Endothelial cell of umbilical vein (primary cell): ENCODE data around the gene RAB3C. TPM values are rescaled to one million over a fixed set of nuclear protein-coding genes. Genes with fewer than 3 reads are reported as not detected.

Source experiments
- BruUV-seq: library from RNA; stranded (reverse); fragments of 400-500 nt; replicated peaks from 2 replicates; lab custom pipeline; 2021; lab: Mats Ljungman, UMichigan
- CTCF ChIA-PET: fragments of 300-600, 350-600 bp; sonication (Branson Sonifier 250); formaldehyde crosslinking; loops from one replicate; lab custom pipeline; 2021; ENCODE audit warnings: antibody characterized with exemption, inconsistent platforms; lab: Charles Lee
- POLR2A ChIA-PET: fragments of 300-600, 350-600 bp; sonication (Branson Sonifier 250); formaldehyde crosslinking; loops from one replicate; lab custom pipeline; 2021; ENCODE audit warnings: antibody characterized with exemption, inconsistent platforms; lab: Charles Lee
- DNase-seq: peaks from one replicate; pipeline ENCODE4 v3.0.0-alpha.2; 2011; ENCODE audit warnings: low read depth, low spot score
- FAIRE-seq: peaks from 2 replicates; lab custom pipeline; 2011; peaks lifted over from hg19 to GRCh38; lab: Jason Lieb, UNC
- H2AFZ ChIP-seq: 2 replicates; pipeline ENCODE4 v1.6.0; 2012; ENCODE audit warnings: low read depth, low read length, control low read depth, inconsistent platforms
- H3K27ac ChIP-seq: 2 replicates; pipeline ENCODE4 v1.5.1; 2011; ENCODE audit warnings: low read depth, mild to moderate bottlenecking, control low read depth, low read length, moderate library complexity; ENCODE audit not compliant: insufficient read depth
- H3K27me3 ChIP-seq, 2 experiments: 2 replicates each; pipeline versions ENCODE4 v1.6.0 to v1.6.1; 2011; ENCODE audit warnings: low read length in 2 of 2, mixed read lengths in 1 of 2; ENCODE audit not compliant: control insufficient read depth in 2 of 2, insufficient read depth in 2 of 2
- H3K36me3 ChIP-seq, 2 experiments: 2 replicates in 1 of 2; 3 replicates in 1 of 2; pipeline ENCODE4 v1.5.1; 2011; ENCODE audit warnings: low read length in 2 of 2, mild to moderate bottlenecking in 1 of 2, moderate library complexity in 1 of 2; ENCODE audit not compliant: control insufficient read depth in 2 of 2, insufficient read depth in 2 of 2; ENCODE audit errors: extremely low read depth in 1 of 2
- H3K4me1 ChIP-seq: 3 replicates; pipeline ENCODE4 v1.5.1; 2011; ENCODE audit warnings: mild to moderate bottlenecking, low read length; ENCODE audit not compliant: control insufficient read depth, insufficient read depth; ENCODE audit errors: extremely low read depth
- H3K4me2 ChIP-seq: 2 replicates; pipeline ENCODE4 v1.6.1; 2011; ENCODE audit warnings: low read length, control low read depth, mixed read lengths; ENCODE audit not compliant: insufficient read depth
- H3K4me3 ChIP-seq, 3 experiments: fragments of 200-600 bp in 1 of 3; sonication (generic), shearing (Covaris generic) in 1 of 3; replicated peaks in 1 of 3; 2 replicates each; pipeline ENCODE4 v1.5.1; 2011 to 2016; ENCODE audit warnings: control low read depth in 3 of 3, low read length in 3 of 3, mild to moderate bottlenecking in 2 of 3, inconsistent platforms in 1 of 3, low read depth in 1 of 3, moderate library complexity in 1 of 3; ENCODE audit not compliant: insufficient read depth in 1 of 3
- H3K79me2 ChIP-seq: 2 replicates; pipeline ENCODE4 v1.6.0; 2012; ENCODE audit warnings: low read length, inconsistent platforms; ENCODE audit not compliant: control insufficient read depth, insufficient read depth
- H3K9ac ChIP-seq: replicated peaks from 2 replicates; pipeline ENCODE3; 2011; ENCODE audit warnings: low read length, control low read depth; ENCODE audit not compliant: insufficient read depth; ENCODE audit errors: extremely low read depth
- H3K9me1 ChIP-seq: replicated peaks from 3 replicates; pipeline ENCODE4 v1.6.0; 2011; ENCODE audit warnings: mild to moderate bottlenecking, low read length; ENCODE audit not compliant: control insufficient read depth, insufficient read depth; ENCODE audit errors: extremely low read depth
- H3K9me3 ChIP-seq: replicated peaks from 2 replicates; pipeline ENCODE4 v1.5.1; 2012; ENCODE audit warnings: low read length, inconsistent platforms; ENCODE audit not compliant: control insufficient read depth, insufficient read depth
- H4K20me1 ChIP-seq: replicated peaks from 2 replicates; pipeline ENCODE3; 2011; ENCODE audit warnings: mild to moderate bottlenecking, low read length; ENCODE audit not compliant: control insufficient read depth, insufficient read depth; ENCODE audit errors: extremely low read depth
- EZH2 ChIP-seq: IDR thresholded peaks from 2 replicates; pipeline ENCODE4 v1.6.1; 2012; ENCODE audit warnings: borderline replicate concordance, low read depth, mild to moderate bottlenecking, moderate library complexity, low read length, inconsistent platforms; ENCODE audit not compliant: severe bottlenecking
- FOS ChIP-seq: IDR thresholded peaks from 2 replicates; pipeline ENCODE4 v1.6.1; 2011; ENCODE audit warnings: mild to moderate bottlenecking, low read length, moderate library complexity, borderline replicate concordance; ENCODE audit not compliant: insufficient read depth
- GATA2 ChIP-seq: IDR thresholded peaks from 2 replicates; pipeline ENCODE4 v1.7.0; 2011; ENCODE audit warnings: low read depth, mild to moderate bottlenecking, moderate library complexity, mixed read lengths, low read length; ENCODE audit not compliant: insufficient read length, insufficient read depth
- JUN ChIP-seq: IDR thresholded peaks from 2 replicates; pipeline ENCODE4 v1.6.1; 2011; ENCODE audit warnings: borderline replicate concordance, low read depth; ENCODE audit not compliant: insufficient read length, insufficient read depth
- MYC ChIP-seq: IDR thresholded peaks from one replicate; pipeline ENCODE4 v1.6.1; 2011; ENCODE audit warnings: mild to moderate bottlenecking, low read depth, low read length
- POLR2A ChIP-seq: IDR thresholded peaks from 2 replicates; pipeline ENCODE4 v1.6.1; 2012; ENCODE audit warnings: low read depth, mild to moderate bottlenecking, control low read depth, low read length
- POLR2AphosphoS5 ChIP-seq: IDR thresholded peaks from 2 replicates; pipeline ENCODE4 v1.6.1; 2012; ENCODE audit warnings: low read depth, mild to moderate bottlenecking, control low read depth, low read length, moderate library complexity; ENCODE audit not compliant: insufficient read depth
- dilution Hi-C: fragments of 300-500 bp; cut with MboI; formaldehyde crosslinking; loops from one replicate; pipeline ENCODE4 v1.15.0; 2019; ENCODE audit warnings: low sequenced_read_pairs; ENCODE audit not compliant: extremely low pct_ligation_motif_present
- intact Hi-C: fragments of 100-400 bp; cut with micrococcal nuclease; formaldehyde crosslinking; loops from one replicate; pipeline ENCODE4 v1.10.0; 2022
- polyA plus RNA-seq, 4 experiments: library from polyadenylated mRNA; depleted of rRNA in 3 of 4; stranded (reverse) in 3 of 4; unstranded in 1 of 4; fragments of >200 nt; gene quantifications; 2 replicates each; pipeline versions ENCODE4 v1.2.1 to v1.2.3, GENCODE V29; 2011 to 2012; ENCODE audit warnings: missing spikeins in 1 of 4
- total RNA-seq: library from RNA; stranded (reverse); gene quantifications from 2 replicates; pipeline ENCODE4 v1.2.3, GENCODE V29; 2021
- TF ChIP-seq, protein P1 (sequence below), 2 donors: IDR thresholded peaks; 1 replicate in 1 of 2; 2 replicates in 1 of 2; pipeline ENCODE4 v1.5.1; 2011; ENCODE audit warnings: low read length in 2 of 2, mild to moderate bottlenecking in 2 of 2, moderate library complexity in 2 of 2, control low read depth in 1 of 2, inconsistent platforms in 1 of 2, low read depth in 1 of 2; ENCODE audit not compliant: insufficient read depth in 1 of 2; ENCODE audit errors: extremely low read depth in 1 of 2
- TF ChIP-seq, protein P2 (sequence below): IDR thresholded peaks from 2 replicates; pipeline ENCODE4 v1.6.1; 2011; ENCODE audit not compliant: insufficient read depth, insufficient read length

RAB3C gene
- total and polyA plus RNA-seq, 2 donors (not counting 3 experiments of a cell fraction or from before 2014, with no cell fraction given), result 0.04 to 0.66 TPM

DNA sequence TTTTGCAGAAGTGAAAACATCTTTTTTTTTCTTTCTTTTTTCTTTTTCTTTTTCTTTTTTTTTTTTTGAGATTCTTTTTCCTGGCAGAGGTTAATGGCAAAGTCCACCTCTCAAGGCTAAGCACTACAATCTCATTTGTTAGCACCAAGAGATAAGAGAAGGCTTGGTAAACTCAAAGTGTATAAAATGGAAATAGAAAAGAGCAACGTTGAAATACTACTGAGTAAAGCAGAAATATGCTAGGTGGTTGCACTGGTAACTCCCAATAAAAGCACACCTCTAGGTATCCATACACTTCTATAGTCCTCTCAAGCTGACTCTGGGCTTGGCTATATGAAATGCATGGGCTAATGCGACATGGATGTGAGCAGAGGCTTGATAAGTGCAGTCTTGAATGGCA is 188.9 kb downstream of the RAB3C start:
- H2AFZ ChIP-seq, result no peak overlapping the region
- ChIA-PET POLR2A (no interaction called here), CTCF (no interaction called here)
- peaks cover 11 to 16% of the 10 kb centered on the region in 2 experiments for H3K27me3 ChIP-seq
- BruUV-seq, result no TSS peak
- DNase-seq (no peak), FAIRE-seq (no peak)
- dilution Hi-C loops, result no loop called here
- no peaks in the 10 kb centered on the region for H3K9me3 ChIP-seq
- no peaks in the 10 kb centered on the region for H4K20me1 ChIP-seq
- intact Hi-C loops, result no loop called here
- no peak for TF ChIP-seq POLR2AphosphoS5
- TF ChIP-seq, protein P1, sequence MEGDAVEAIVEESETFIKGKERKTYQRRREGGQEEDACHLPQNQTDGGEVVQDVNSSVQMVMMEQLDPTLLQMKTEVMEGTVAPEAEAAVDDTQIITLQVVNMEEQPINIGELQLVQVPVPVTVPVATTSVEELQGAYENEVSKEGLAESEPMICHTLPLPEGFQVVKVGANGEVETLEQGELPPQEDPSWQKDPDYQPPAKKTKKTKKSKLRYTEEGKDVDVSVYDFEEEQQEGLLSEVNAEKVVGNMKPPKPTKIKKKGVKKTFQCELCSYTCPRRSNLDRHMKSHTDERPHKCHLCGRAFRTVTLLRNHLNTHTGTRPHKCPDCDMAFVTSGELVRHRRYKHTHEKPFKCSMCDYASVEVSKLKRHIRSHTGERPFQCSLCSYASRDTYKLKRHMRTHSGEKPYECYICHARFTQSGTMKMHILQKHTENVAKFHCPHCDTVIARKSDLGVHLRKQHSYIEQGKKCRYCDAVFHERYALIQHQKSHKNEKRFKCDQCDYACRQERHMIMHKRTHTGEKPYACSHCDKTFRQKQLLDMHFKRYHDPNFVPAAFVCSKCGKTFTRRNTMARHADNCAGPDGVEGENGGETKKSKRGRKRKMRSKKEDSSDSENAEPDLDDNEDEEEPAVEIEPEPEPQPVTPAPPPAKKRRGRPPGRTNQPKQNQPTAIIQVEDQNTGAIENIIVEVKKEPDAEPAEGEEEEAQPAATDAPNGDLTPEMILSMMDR (IDR thresholded peaks at IDR 0.05; ENCODE audit: extremely low read depth in 1 of 2, insufficient read depth in 1 of 2, low read depth in 1 of 2, low read length in 2 of 2), result no peak
- no peak for TF ChIP-seq GATA2
- no peak for TF ChIP-seq EZH2
- TF ChIP-seq, protein P2, sequence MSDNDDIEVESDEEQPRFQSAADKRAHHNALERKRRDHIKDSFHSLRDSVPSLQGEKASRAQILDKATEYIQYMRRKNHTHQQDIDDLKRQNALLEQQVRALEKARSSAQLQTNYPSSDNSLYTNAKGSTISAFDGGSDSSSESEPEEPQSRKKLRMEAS, result no peak
- no peak for TF ChIP-seq FOS
- no peak for TF ChIP-seq JUN
- no peak for TF ChIP-seq POLR2A
- no peak for TF ChIP-seq MYC
- H3K4me1 ChIP-seq, result no peaks in the 10 kb centered on the region
- no peaks in the 10 kb centered on the region for H3K36me3 ChIP-seq
- H3K27ac ChIP-seq, result no peak overlapping the region
- H3K4me2 ChIP-seq, result no peak overlapping the region
- H3K9ac ChIP-seq, result no peak overlapping the region
- H3K79me2 ChIP-seq, result no peaks in the 10 kb centered on the region
- H3K9me1 ChIP-seq, result no peaks in the 10 kb centered on the region
- H3K4me3 ChIP-seq, result no peak overlapping the region
